Right atrium auricular region (tissue), 2 donors: Measurements from ENCODE around the gene POU2AF2. TPM values are rescaled to one million over a fixed set of nuclear protein-coding genes. Genes with fewer than 3 reads are reported as not detected.

Source experiments
- DNase-seq: peaks from one replicate; pipeline ENCODE4 v3.0.0-alpha.2; 2019; ENCODE audit warnings: low spot score
- H3K27ac ChIP-seq, 2 donors: fragments of 200-600 bp; sonication (generic); 1 replicate in 1 of 2; 2 replicates in 1 of 2; pipeline ENCODE4 v1.5.1; 2016 to 2019
- H3K27me3 ChIP-seq, 2 donors: fragments of 200-600 bp; sonication (generic); one replicate each; pipeline versions ENCODE4 v1.5.1 to v1.6.0; 2017 to 2019
- H3K36me3 ChIP-seq: fragments of 200-600 bp; sonication (generic); one replicate; pipeline ENCODE4 v1.5.1; 2016
- H3K4me1 ChIP-seq, 2 donors: fragments of 200-600 bp; sonication (generic); one replicate each; pipeline versions ENCODE4 v1.5.1 to v1.6.0; 2017 to 2019
- H3K4me3 ChIP-seq, 2 donors: fragments of 200-600 bp; sonication (generic); 1 replicate in 1 of 2; 2 replicates in 1 of 2; pipeline ENCODE4 v1.5.1; 2017 to 2019; ENCODE audit warnings: mild to moderate bottlenecking in 1 of 2, moderate library complexity in 1 of 2
- H3K9me3 ChIP-seq, 2 donors: fragments of 200-600 bp; sonication (generic); one replicate each; pipeline ENCODE4 v1.5.1; 2019
- total RNA-seq, 2 donors: library from RNA; depleted of rRNA; stranded (reverse); fragments of >200 nt; gene quantifications; one replicate each; pipeline ENCODE4 v1.1.0, GENCODE V29; 2016
- TF ChIP-seq, protein P1 (sequence below), 2 donors: fragments of 200-600 bp; sonication (generic); IDR thresholded peaks; one replicate each; pipeline ENCODE4 v1.5.1; 2019; ENCODE audit warnings: antibody characterized with exemption in 2 of 2

POU2AF2 gene
- total RNA-seq, 2 donors from 2014 or later: not detected

DNA sequence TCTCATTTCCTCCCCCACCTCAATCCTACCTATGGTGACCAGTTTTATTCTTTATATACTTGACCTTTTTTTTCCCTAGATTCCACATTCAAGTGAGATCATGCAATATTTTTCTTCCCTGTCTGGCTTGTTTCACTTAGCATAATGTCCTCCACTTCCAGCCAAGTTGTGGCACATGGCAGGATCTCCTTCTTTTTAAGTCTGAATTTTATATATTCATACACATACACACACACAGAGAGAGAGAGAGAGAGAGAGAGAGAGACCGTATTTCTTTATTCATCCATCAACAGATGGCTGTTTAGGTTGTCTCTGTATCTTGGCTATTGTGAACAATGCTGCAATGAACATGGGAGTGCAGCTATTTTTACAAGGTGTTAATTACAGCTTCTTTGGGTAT is 1.4 kb downstream of the POU2AF2 start:
- H3K27me3 ChIP-seq: no peaks in the 10 kb centered on the region
- TF ChIP-seq, protein P1, sequence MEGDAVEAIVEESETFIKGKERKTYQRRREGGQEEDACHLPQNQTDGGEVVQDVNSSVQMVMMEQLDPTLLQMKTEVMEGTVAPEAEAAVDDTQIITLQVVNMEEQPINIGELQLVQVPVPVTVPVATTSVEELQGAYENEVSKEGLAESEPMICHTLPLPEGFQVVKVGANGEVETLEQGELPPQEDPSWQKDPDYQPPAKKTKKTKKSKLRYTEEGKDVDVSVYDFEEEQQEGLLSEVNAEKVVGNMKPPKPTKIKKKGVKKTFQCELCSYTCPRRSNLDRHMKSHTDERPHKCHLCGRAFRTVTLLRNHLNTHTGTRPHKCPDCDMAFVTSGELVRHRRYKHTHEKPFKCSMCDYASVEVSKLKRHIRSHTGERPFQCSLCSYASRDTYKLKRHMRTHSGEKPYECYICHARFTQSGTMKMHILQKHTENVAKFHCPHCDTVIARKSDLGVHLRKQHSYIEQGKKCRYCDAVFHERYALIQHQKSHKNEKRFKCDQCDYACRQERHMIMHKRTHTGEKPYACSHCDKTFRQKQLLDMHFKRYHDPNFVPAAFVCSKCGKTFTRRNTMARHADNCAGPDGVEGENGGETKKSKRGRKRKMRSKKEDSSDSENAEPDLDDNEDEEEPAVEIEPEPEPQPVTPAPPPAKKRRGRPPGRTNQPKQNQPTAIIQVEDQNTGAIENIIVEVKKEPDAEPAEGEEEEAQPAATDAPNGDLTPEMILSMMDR (IDR thresholded peaks at IDR 0.05): no peak

DNA sequence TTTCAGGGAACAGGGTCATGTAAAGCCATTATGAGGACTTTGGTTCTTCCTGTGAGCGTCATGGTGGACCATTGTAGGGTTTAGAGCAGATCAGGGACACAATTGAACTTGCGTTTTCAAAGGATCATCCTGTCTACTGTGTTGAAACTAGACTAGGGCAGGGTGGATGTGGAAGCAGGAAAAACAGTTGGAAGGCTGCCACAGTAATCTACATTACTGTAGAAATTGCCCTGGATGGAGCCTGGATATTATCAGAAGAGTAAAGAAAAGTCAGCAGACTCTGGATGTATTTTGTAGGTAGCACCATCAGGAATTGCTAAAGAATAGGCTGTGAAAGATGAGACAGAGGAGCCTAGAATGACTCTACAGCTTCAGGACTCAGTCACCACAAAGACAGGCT is 5.4 kb downstream of the POU2AF2 start:
- TF ChIP-seq, protein P1 (IDR thresholded peaks at IDR 0.05): no peak
- no peaks in the 10 kb centered on the region for H3K4me1 ChIP-seq
- no peak overlapping the region for H3K27ac ChIP-seq
- H3K27me3 ChIP-seq: no peaks in the 10 kb centered on the region
- no peak overlapping the region for H3K4me3 ChIP-seq
- no peaks in the 10 kb centered on the region for H3K9me3 ChIP-seq
- no peak for DNase-seq
- no peaks in the 10 kb centered on the region for H3K36me3 ChIP-seq

More for the DNA sequence above, 1.4 kb downstream of the POU2AF2 start:
- Histone ChIP-seq H3K4me1 (no peaks in the 10 kb centered on the region), H3K9me3 (no peaks in the 10 kb centered on the region), H3K27ac (no peak overlapping the region), H3K4me3 (no peak overlapping the region), H3K36me3 (no peaks in the 10 kb centered on the region)
- DNase-seq: no peak

DNA sequence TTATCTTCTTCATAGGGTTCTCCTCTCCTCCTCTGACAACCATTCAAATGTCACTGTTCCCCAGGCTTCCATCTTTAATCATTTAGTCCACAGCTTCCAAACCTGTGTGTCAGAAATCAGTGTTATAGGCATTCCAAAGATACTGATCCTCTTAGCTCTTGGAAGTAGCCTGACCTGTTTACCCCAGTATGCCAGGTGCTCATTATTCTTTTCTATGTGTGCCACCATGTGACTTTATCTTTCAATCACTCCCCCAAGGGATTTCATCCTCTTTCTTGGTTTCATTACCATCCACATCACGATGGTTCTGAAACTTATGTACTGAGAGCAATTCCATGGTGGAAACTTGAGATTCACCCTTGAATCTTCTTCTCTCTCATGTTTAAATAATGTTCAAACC is 7.6 kb downstream of the POU2AF2 start:
- no peak for DNase-seq
- TF ChIP-seq, protein P1 (IDR thresholded peaks at IDR 0.05): no peak
- Histone ChIP-seq H3K27me3 (no peaks in the 10 kb centered on the region), H3K27ac (no peak overlapping the region), H3K9me3 (no peaks in the 10 kb centered on the region), H3K4me3 (no peak overlapping the region), H3K36me3 (no peaks in the 10 kb centered on the region), H3K4me1 (no peaks in the 10 kb centered on the region)

DNA sequence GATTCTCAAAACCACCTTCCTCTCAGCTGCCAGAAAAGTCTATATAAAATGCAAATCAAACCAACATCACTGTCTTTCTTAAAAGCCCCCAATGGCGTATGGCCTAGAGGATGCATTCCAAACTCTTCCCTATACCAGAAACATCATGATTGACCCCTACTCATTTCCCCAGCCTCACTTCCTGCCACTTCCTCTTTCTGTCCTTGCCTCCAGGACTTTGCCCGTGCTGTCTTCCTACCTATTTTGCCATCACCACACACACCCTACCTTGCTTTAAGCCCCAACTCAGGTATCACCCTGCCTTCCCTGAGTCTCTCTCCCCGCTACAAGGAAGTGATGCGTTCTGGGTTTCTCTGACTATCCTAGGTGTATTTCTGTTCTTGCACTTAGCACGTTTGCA is 8.1 kb downstream of the POU2AF2 start:
- Histone ChIP-seq H3K4me1 (no peaks in the 10 kb centered on the region), H3K36me3 (no peaks in the 10 kb centered on the region), H3K9me3 (no peaks in the 10 kb centered on the region), H3K4me3 (no peak overlapping the region), H3K27ac (no peak overlapping the region), H3K27me3 (no peaks in the 10 kb centered on the region)
- TF ChIP-seq, protein P1 (IDR thresholded peaks at IDR 0.05): no peak
- DNase-seq: no peak

DNA sequence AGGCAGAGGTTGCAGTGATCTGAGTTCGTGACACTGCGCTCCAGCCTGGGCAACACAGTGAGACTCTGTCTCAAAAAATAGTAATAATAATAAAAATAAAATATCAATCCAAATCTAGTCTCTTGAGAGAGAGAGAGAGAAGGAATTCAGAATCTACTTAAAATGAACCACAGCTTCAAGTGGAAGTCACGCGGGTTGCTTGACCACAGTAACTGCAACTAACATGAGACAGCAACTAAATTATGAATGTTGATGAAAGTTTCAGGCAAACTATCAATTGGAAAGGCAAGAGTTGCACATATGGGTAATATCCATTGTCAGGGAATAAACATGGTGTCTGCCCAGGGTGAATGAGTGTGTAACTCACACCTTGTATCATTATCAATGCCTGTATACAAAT is 12.5 kb downstream of the POU2AF2 start:
- no peaks in the 10 kb centered on the region for H3K9me3 ChIP-seq
- TF ChIP-seq, protein P1 (IDR thresholded peaks at IDR 0.05): no peak
- H3K27ac ChIP-seq: no peak overlapping the region
- H3K27me3 ChIP-seq: no peaks in the 10 kb centered on the region
- no peaks in the 10 kb centered on the region for H3K36me3 ChIP-seq
- DNase-seq: no peak
- H3K4me3 ChIP-seq: no peak overlapping the region
- H3K4me1 ChIP-seq: no peaks in the 10 kb centered on the region

DNA sequence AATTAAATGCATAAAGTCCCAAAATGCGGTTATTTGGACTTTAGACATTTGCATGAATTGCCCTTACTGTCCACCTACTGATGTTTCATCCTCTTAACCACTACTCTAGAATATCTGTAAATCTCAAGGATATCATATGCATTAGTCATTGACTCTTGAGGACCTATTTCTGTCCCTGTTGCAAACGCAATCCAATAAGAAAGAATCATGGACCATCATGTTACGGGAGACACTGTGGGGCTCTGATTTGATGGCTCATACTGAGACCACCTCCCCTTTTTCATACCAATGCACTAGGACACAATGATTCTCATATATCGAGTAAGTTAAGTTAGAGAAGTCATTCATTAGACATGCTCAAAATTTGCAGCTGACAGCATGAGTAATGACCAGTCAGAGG is 14.4 kb downstream of the POU2AF2 start:
- H3K4me3 ChIP-seq: no peak overlapping the region
- H3K36me3 ChIP-seq: no peaks in the 10 kb centered on the region
- TF ChIP-seq, protein P1 (IDR thresholded peaks at IDR 0.05): no peak
- H3K27ac ChIP-seq: no peak overlapping the region
- no peaks in the 10 kb centered on the region for H3K4me1 ChIP-seq
- H3K27me3 ChIP-seq: no peaks in the 10 kb centered on the region
- H3K9me3 ChIP-seq: no peaks in the 10 kb centered on the region
- no peak for DNase-seq
